Gastrocnemius medialis (tissue), 4 donors: ENCODE data around the gene RBBP7.

Experiments
- CTCF ChIP-seq, 5 experiments: fragments of 450-650 bp in 3 of 5; fragments of 200-600 bp in 2 of 5; sonication (generic) in 2 of 5; IDR thresholded peaks in 4 of 5; conservative IDR thresholded peaks in 1 of 5; 1 replicate in 4 of 5; 2 replicates in 1 of 5; pipeline ENCODE4 v1.5.1; 2016 to 2019; ENCODE audit warnings: antibody characterized with exemption in 5 of 5, mild to moderate bottlenecking in 3 of 5, moderate library complexity in 3 of 5
- POLR2A ChIP-seq, 2 donors: fragments of 450-650 bp; IDR thresholded peaks; one replicate each; pipeline ENCODE4 v1.6.1; 2017; ENCODE audit warnings: antibody characterized with exemption in 2 of 2, mild to moderate bottlenecking in 2 of 2, moderate library complexity in 2 of 2

- TF ChIP-seq CTCF (IDR thresholded peaks at IDR 0.05 in 4 of 5, conservative IDR thresholded peaks at IDR 0.05 in 1 of 5) (no peak), POLR2A (IDR thresholded peaks at IDR 0.05) (no peak)
Measured at GRCh38 chrX:16797841-16798240, 72.3 kb downstream of the RBBP7 start.
